Measurements from ENCODE around the gene TMEM176A.

TMEM176A gene

DNA sequence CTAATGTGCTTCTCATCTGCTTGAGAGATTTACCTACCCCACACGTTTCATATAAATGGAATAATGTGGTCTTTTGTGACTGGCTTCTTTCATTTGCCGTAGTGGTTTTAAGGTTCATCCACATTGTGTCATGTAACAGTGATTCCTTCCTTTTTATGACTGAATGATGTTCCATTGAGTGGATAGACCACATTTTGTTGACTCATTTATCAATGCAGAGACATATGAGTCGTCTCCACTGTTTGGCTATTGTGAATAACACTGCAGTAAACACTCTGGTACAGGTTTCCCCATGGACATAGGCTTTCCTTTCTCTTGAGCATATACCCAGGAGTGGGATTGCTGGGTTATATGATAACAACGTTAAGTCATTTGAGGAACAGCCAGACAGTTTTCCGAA lies 49.7 kb downstream of the TMEM176A start:
- DNase-seq = no peak

- DNase-seq = no peak
Observed at GRCh38 chr7:150851492-150852370, 51.2 kb downstream of the TMEM176A start.

DNA sequence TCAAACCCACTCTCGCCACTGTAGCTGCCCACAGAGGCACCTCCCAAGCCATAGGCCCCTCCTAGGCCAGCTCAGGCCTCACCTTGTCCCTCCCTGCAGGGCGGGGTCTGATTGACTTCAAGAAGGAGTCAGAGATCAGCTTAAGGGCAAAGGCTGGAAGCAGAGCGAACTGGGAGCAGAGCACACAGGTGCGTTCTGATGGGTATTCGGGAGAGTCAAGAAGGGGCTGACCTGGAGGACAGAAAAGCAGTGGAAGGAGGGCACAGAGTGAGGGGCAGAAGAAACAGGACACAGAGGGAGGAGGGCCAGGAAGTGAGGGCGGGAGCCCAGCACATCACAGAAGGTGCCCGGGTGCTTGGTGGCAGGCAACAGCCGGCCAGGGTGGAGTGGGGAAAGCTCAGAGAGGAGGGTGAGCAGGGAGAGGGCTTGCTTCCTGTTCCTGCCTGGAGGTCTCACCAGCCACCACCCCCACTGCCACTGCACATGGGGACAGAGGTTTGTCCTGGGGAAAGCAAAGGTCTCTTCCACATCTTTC lies 51.9 kb downstream of the TMEM176A start, which contains the start of gene AOC1:
Gene AOC1 (plus strand): TSS at position 147 of the 535 bp plus-strand sequence. CDS start 3,954 bp downstream, outside the sequence.
- no peak for DNase-seq

DNA sequence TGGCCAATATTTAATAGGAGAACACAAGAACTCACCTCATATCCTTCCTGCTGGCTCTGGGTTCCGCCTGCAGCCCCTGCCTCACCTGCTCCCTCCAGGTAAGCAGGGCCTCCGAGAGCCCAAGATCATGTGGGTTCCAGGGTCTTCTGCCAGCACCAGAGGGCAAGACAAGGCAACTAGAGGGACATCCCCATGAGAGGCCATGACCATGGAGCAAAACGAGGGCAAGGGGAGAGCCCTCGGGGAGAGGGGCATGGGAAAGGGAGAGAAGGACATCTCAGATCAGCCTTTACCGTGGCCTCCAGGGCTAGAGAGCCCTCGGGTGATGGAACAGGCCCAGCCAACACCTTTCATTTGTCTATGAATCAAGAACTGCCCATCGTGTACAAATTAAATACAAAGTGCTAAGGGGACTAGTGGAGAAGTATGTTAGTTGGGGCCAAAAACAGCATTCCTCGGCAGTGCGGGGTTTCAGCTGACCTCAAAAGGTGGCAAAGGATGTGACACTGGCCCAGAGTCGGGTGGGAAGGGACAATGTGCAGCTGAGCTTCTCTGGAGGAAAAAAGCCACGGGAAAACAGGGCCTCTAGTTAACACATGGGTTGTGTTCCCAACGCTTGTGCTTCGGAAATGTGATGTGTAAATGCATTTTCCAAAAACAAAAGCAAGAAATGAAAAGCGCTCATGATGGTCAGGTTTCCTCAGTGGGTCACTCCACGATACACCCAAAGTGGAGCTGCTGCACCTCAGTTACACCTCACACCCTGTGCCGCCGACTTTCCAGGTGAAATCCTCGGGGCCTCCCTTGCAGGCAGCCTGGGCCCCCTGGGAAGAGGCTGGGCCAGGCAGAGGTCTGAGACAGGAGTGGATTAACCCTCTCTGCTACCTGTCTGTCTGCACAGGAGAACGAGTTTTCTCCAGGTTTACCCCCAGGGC lies 53.8 kb downstream of the TMEM176A start:
- DNase-seq = no peak
